Omental fat pad (tissue), 4 donors: ENCODE data around the gene PACS2. TPM values are rescaled to one million over a fixed set of nuclear protein-coding genes. Genes with fewer than 3 reads are reported as not detected.
A peak's percentile ranks its signal among the peaks of the same experiment; 100 is the strongest.

ENCODE experiments used
- ATAC-seq: fragments of 150-250 bp; one replicate; pipeline ENCODE4 v1.9.1; 2016; ENCODE audit warnings: mild to moderate bottlenecking, moderate library complexity; ENCODE audit not compliant: low FRiP score
- DNase-seq: peaks from one replicate; pipeline ENCODE4 v3.0.0-alpha.2; 2019; ENCODE audit warnings: low spot score
- total RNA-seq, 4 donors: library from RNA; depleted of rRNA; stranded (reverse); fragments of >200 nt; gene quantifications; one replicate each; pipeline ENCODE4 v1.1.0, GENCODE V29; 2016
- TF ChIP-seq, protein P1 (sequence below), 3 donors: fragments of 450-650 bp; IDR thresholded peaks; one replicate each; pipeline ENCODE4 v1.5.1; 2016 to 2017; ENCODE audit warnings: antibody characterized with exemption in 3 of 3, mild to moderate bottlenecking in 3 of 3, moderate library complexity in 2 of 3

PACS2 gene
- total RNA-seq, 4 donors from 2014 or later = 47.5 to 78.5 (median 68.9) TPM

DNA sequence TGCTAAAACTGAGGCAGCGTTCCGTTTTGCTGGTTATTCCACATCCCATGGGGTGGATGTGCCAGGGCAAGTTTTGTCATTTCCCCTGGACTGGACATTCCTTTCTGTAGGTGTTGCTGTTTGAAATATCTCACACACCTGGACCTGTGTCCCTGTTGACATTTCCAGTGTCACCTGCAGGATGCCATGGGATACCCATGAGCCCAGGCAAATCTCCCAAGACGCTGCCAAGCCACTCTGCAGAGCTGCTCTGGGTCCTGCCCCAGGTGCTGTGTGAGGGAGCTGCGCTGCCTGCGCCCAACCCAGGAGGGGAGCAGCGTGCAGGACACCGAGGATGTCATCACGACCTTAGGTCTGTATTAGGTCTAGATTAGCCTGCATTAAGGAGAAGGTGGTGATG is 5.2 kb upstream of the PACS2 start:
- TF ChIP-seq, protein P1, sequence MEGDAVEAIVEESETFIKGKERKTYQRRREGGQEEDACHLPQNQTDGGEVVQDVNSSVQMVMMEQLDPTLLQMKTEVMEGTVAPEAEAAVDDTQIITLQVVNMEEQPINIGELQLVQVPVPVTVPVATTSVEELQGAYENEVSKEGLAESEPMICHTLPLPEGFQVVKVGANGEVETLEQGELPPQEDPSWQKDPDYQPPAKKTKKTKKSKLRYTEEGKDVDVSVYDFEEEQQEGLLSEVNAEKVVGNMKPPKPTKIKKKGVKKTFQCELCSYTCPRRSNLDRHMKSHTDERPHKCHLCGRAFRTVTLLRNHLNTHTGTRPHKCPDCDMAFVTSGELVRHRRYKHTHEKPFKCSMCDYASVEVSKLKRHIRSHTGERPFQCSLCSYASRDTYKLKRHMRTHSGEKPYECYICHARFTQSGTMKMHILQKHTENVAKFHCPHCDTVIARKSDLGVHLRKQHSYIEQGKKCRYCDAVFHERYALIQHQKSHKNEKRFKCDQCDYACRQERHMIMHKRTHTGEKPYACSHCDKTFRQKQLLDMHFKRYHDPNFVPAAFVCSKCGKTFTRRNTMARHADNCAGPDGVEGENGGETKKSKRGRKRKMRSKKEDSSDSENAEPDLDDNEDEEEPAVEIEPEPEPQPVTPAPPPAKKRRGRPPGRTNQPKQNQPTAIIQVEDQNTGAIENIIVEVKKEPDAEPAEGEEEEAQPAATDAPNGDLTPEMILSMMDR (IDR thresholded peaks at IDR 0.05) = no peak
- no peak for DNase-seq
- no peak for ATAC-seq

DNA sequence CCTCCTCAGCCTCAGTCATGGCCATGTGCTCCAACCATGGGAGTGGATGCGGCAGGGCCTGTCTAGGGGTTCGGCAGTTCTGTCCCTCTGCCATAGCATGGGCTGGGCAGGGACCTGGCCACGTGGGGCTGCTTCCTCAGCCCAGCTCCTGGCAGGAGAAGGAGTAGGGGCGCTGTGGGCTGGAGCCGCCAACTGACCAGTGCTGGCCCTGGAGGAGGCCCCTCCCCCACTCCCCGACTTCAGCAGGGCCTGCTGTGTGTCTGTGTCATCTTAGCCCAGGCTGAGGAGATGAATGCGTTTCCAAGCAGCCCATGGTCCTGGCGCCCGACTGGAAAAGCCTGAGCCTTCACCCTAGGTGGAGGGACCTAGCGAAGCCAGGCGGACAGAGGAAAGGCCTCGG is 2.7 kb upstream of the PACS2 start:
- no peak for DNase-seq
- ATAC-seq = no peak
- TF ChIP-seq, protein P1 (IDR thresholded peaks at IDR 0.05) = no peak

DNA sequence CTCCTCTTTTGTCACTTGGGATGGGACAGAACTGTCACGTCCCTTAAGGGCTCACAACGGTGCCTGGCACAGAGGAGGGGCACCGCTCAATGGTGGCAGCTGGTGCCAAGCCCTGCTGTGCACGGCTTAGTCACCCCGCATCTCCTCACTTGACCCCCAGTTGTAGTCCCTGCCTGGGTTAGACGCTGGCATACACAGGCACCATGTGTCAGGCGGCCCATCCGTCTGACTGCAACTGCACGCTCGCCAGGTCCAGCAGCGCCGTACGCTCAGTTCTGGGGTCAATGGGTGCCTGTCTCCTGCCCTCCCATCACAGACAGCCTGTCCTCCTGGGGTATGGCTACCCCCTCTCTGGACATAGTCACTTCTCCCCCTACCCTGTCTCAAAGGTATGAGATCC is 1.6 kb upstream of the PACS2 start:
- TF ChIP-seq, protein P1 (IDR thresholded peaks at IDR 0.05) = no peak
- no peak for ATAC-seq
- no peak for DNase-seq

DNA sequence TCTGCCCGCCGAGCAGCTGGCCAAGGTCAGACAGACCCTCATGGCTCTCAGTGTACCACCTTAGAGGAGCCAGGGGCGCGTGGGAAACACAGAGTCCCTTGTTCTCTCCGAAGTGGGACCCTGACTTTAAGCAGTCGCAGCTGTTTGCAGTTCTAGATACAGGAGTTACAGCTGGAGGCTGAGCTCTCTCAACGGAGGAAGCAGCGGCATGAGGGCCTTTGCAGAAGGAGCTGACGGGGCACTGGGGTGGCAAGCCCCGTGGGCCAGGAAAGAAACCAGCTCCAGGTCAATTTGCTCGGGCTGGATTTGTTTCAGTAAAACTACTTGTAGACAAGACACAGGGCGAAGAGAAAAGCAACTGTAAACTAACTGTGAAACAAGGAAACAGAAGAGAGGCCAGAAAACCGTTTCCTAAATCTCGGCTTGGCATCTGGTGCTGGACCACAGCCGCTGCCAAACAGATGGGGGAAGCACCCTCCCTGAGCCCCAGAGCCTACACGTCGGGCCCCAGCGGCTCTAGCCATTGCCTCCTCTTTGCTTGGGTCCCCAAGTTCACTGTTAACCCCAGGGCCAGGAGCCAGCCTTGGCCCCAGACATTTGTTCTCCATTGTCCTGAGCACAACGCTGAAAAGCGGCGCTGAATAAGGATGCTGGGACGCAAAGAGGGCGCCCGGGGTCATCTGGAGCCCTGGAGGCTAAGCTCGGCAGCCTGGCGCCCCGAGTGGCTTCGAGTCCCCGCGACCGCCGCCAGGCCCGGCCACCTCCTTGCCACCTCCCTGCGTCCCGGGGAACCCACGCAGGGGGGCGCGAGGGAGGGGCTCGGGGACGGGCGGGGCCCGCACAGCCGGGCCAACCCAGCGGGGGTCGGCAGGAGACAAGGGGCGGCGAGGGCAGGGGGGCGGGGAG is 914 bp upstream of the PACS2 start:
- peak; percentile 2 for ATAC-seq

DNA sequence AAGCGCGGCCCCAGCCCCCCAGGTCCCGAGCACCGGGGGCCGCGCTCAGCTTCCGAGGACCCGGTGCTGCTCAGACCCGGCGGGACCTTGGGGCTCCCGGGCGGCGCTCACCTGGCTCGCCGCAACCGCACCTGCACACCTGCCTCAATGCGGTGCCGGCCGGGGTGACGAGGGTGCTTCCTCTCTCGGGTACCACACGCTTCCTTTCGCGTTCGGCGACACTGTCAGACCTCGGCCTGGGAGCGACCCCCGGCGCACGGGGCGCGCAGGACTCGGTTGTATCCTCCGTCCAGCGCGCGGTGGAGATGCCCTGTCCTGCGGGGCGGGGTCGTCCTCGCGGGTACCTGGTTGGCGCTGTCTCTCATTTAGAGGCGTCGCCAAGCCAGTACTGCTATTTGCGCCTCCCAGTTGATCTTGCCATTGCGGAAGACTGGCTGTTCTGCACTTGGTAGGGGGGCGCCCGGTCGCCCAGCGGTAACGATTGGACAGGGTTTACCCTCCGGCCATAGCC is 718 bp downstream of the PACS2 start:
- TF ChIP-seq, protein P1 (IDR thresholded peaks at IDR 0.05) = no peak
- ATAC-seq (peak; percentile 25), DNase-seq (no peak)

More for the DNA sequence above, 914 bp upstream of the PACS2 start:
- TF ChIP-seq, protein P1 (IDR thresholded peaks at IDR 0.05) = no peak
- DNase-seq = no peak

DNA sequence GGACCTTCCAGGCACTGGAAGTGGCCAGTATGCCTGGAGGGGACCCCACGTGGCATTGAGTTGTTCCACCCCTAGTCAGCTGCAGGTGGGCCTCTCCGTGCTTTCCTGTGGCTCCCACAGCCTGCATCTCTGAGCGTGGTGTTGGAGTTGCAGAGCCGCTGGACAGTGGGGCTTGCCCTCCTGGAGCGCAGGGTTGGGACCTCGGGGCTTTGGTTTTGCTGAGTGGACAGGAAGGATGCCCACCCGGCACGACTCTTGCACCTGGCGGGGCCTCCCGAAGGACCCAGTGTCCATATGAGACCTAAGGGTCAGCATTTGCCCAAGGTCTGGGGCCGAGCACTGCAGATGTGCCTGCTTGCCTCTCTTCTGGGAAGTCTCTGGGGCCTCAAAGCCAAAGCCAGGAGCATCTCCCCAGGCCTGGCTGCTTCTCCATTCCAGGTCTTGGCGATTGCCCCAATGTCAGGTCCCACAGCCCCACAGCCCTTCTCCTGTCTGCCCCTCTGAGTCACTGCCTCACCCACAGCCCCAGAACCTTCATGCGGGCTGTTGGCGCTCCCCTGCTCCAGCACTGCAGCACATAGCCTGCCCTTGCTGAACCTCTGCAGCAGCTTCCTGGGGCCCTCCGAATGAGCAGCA is 1.5 kb downstream of the PACS2 start:
- ATAC-seq (no peak), DNase-seq (no peak)
- TF ChIP-seq, protein P1 (IDR thresholded peaks at IDR 0.05) = no peak
